HepG2 (cell line): ENCODE data around the gene CEACAM16. TPM values are rescaled to one million over a fixed set of nuclear protein-coding genes. Genes with fewer than 3 reads are reported as not detected.

Source experiments
- ATF6 ChIP-seq: sonication (generic); formaldehyde crosslinking; conservative IDR thresholded peaks from 2 replicates; pipeline ENCODE4 v1.4.0; 2020; ENCODE audit warnings: missing genetic modification reagents
- CAMTA2 ChIP-seq: sonication (generic); formaldehyde crosslinking; IDR thresholded peaks from 2 replicates; pipeline ENCODE4 v1.4.0; 2020; ENCODE audit warnings: mild to moderate bottlenecking, missing genetic modification reagents, borderline replicate concordance
- JUNB ChIP-seq: sonication (generic); formaldehyde crosslinking; IDR thresholded peaks from 2 replicates; pipeline ENCODE4 v1.8.0; 2022; ENCODE audit warnings: missing genetic modification reagents, mild to moderate bottlenecking, borderline replicate concordance
- KMT2A ChIP-seq: sonication (generic); formaldehyde crosslinking; IDR thresholded peaks from 2 replicates; pipeline ENCODE4 v1.4.0; 2020; ENCODE audit warnings: missing genetic modification reagents
- MZF1 ChIP-seq: sonication (generic); formaldehyde crosslinking; IDR thresholded peaks from 2 replicates; pipeline ENCODE4 v1.8.1; 2023; ENCODE audit warnings: mild to moderate bottlenecking, missing genetic modification reagents, borderline replicate concordance
- NFIC ChIP-seq: IDR thresholded peaks from 2 replicates; pipeline ENCODE4 v1.6.1; 2012; ENCODE audit warnings: mild to moderate bottlenecking, low read length, inconsistent platforms
- NFKB2 ChIP-seq: sonication (generic); formaldehyde crosslinking; IDR thresholded peaks from 2 replicates; pipeline ENCODE4 v1.4.0; 2020; ENCODE audit warnings: missing genetic modification reagents, borderline replicate concordance
- RARG ChIP-seq: sonication (generic); formaldehyde crosslinking; IDR thresholded peaks from 2 replicates; pipeline ENCODE4 v1.4.0; 2020; ENCODE audit warnings: low read depth, mild to moderate bottlenecking, missing genetic modification reagents
- SMAD9 ChIP-seq: sonication (generic); formaldehyde crosslinking; IDR thresholded peaks from 2 replicates; pipeline ENCODE4 v1.5.1; 2020; ENCODE audit warnings: mild to moderate bottlenecking, missing genetic modification reagents
- SNAPC2 ChIP-seq: sonication (generic); formaldehyde crosslinking; IDR thresholded peaks from 2 replicates; pipeline ENCODE4 v1.8.1; 2022; ENCODE audit warnings: mild to moderate bottlenecking, missing genetic modification reagents
- TSC22D2 ChIP-seq: sonication (generic); formaldehyde crosslinking; IDR thresholded peaks from 2 replicates; pipeline ENCODE4 v1.5.1; 2020; ENCODE audit warnings: missing genetic modification reagents, mild to moderate bottlenecking, borderline replicate concordance
- XBP1 ChIP-seq: sonication (generic); formaldehyde crosslinking; IDR thresholded peaks from 2 replicates; pipeline ENCODE4 v1.5.0; 2020; ENCODE audit warnings: missing genetic modification reagents
- ZNF263 ChIP-seq: sonication (generic); formaldehyde crosslinking; IDR thresholded peaks from 2 replicates; pipeline ENCODE4 v1.4.0; 2020; ENCODE audit warnings: missing genetic modification reagents
- ZNF383 ChIP-seq: sonication (generic); formaldehyde crosslinking; IDR thresholded peaks from 2 replicates; pipeline ENCODE4 v1.4.0; 2020; ENCODE audit warnings: missing genetic modification reagents, mild to moderate bottlenecking, borderline replicate concordance
- ZNF652 ChIP-seq: IDR thresholded peaks from 2 replicates; pipeline ENCODE4 v1.6.1; 2016; ENCODE audit warnings: low read depth, borderline replicate concordance
- ZNF800 ChIP-seq: sonication (generic); formaldehyde crosslinking; IDR thresholded peaks from 2 replicates; pipeline ENCODE4 v1.4.0; 2020; ENCODE audit warnings: missing genetic modification reagents
- polyA plus RNA-seq, 8 experiments: library from polyadenylated mRNA; depleted of rRNA in 3 of 8; stranded (reverse) in 7 of 8; unstranded in 1 of 8; fragments of >200 nt; fragmentation: Illumina TruSeq in 4 of 8; extraction: Trizol in 4 of 8; gene quantifications; 2 replicates each; pipeline versions ENCODE4 v1.2.1 to v1.2.3, GENCODE V29; 2011 to 2016; ENCODE audit warnings: low read depth in 4 of 8, missing spikeins in 1 of 8, mixed read lengths in 1 of 8; ENCODE audit not compliant: insufficient read depth in 1 of 8
- total RNA-seq, 5 experiments: library from RNA; depleted of rRNA; stranded (reverse); fragments of >200 nt; fragmentation: Illumina TruSeq; extraction: Trizol; gene quantifications; 2 replicates each; pipeline ENCODE4 v1.2.3, GENCODE V29; 2016; ENCODE audit warnings: low read depth in 1 of 5
- TF ChIP-seq, protein P1 (sequence below): sonication (generic); formaldehyde crosslinking; IDR thresholded peaks from 2 replicates; pipeline ENCODE4 v1.4.0; 2020; ENCODE audit warnings: missing genetic modification reagents, mild to moderate bottlenecking, borderline replicate concordance
- TF ChIP-seq, protein P2 (sequence below): fragments of 450-650 bp; IDR thresholded peaks from 2 replicates; pipeline ENCODE4 v1.6.1; 2016
- TF ChIP-seq, protein P3 (sequence below): sonication (generic); formaldehyde crosslinking; IDR thresholded peaks from 2 replicates; pipeline ENCODE4 v1.8.0; 2023; ENCODE audit warnings: mild to moderate bottlenecking, missing genetic modification reagents

CEACAM16 gene
- total and polyA plus RNA-seq, 2 of the 13 experiments (the other 11 are each of a cell fraction or from before 2014, with no cell fraction given) = not detected

DNA sequence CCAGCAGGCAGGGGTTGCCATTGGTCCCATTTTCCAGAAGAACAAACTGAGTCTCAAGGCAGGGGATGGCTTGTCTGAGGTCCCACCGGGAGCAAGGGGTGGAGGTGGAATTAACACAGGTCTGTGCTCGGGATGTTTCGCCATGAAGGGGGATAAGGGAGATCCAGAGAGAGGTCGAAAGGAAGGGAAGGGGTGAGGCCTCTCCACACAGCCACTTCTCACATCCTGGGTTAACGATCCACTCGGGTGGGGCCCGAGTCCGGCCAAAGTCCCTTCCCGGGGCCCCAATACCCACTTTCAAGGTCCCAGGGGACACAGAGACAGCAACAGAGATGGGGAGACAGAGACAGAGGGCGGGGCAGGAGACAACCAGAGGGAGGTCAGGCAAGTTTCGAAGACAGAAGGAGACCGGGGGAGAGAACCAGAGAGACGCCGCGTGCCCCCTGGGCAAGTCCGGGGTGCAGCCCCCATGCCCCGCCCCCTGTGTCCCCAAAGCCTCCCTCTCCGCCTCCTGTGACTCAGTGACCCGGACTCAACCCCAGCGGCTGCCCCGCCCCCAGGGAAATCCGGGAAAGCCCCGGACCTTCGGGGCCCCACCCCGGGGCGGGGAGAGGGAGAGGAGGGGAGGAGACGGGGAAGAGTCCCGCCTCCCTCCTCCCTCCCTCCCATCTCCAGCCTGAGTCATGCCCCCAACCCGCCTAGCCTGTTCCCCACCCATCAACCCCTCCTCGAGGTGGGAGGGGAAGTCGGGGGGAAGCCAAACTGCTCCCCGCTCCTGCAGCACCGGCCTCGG lies 48.2 kb downstream of the CEACAM16 start (continued):
- TF ChIP-seq SNAPC2 (peak; percentile 25; the same call in 1 of the 2 replicates), NFKB2 (CRISPR knock-in tag) (no peak; the same call in 1 of the 2 replicates), ZNF263 (no peak), ZNF383 (no peak), RARG (no peak), ATF6 (CRISPR knock-in tag) (no peak), CAMTA2 (no peak), TSC22D2 (CRISPR knock-in tag) (no peak), KMT2A (no peak), JUNB (no peak), MZF1 (CRISPR knock-in tag) (no peak), SMAD9 (CRISPR knock-in tag) (no peak), ZNF652 (CRISPR knock-in tag) (no peak), XBP1 (CRISPR knock-in tag) (no peak), ZNF800 (CRISPR knock-in tag) (no peak), NFIC (peak; percentile 25; the same call in 1 of the 2 replicates)
- TF ChIP-seq, protein P1, sequence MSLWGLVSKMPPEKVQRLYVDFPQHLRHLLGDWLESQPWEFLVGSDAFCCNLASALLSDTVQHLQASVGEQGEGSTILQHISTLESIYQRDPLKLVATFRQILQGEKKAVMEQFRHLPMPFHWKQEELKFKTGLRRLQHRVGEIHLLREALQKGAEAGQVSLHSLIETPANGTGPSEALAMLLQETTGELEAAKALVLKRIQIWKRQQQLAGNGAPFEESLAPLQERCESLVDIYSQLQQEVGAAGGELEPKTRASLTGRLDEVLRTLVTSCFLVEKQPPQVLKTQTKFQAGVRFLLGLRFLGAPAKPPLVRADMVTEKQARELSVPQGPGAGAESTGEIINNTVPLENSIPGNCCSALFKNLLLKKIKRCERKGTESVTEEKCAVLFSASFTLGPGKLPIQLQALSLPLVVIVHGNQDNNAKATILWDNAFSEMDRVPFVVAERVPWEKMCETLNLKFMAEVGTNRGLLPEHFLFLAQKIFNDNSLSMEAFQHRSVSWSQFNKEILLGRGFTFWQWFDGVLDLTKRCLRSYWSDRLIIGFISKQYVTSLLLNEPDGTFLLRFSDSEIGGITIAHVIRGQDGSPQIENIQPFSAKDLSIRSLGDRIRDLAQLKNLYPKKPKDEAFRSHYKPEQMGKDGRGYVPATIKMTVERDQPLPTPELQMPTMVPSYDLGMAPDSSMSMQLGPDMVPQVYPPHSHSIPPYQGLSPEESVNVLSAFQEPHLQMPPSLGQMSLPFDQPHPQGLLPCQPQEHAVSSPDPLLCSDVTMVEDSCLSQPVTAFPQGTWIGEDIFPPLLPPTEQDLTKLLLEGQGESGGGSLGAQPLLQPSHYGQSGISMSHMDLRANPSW (CRISPR knock-in tag) = no peak
- TF ChIP-seq, protein P2, sequence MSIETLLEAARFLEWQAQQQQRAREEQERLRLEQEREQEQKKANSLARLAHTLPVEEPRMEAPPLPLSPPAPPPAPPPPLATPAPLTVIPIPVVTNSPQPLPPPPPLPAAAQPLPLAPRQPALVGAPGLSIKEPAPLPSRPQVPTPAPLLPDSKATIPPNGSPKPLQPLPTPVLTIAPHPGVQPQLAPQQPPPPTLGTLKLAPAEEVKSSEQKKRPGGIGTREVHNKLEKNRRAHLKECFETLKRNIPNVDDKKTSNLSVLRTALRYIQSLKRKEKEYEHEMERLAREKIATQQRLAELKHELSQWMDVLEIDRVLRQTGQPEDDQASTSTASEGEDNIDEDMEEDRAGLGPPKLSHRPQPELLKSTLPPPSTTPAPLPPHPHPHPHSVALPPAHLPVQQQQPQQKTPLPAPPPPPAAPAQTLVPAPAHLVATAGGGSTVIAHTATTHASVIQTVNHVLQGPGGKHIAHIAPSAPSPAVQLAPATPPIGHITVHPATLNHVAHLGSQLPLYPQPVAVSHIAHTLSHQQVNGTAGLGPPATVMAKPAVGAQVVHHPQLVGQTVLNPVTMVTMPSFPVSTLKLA = no peak
- TF ChIP-seq, protein P3, sequence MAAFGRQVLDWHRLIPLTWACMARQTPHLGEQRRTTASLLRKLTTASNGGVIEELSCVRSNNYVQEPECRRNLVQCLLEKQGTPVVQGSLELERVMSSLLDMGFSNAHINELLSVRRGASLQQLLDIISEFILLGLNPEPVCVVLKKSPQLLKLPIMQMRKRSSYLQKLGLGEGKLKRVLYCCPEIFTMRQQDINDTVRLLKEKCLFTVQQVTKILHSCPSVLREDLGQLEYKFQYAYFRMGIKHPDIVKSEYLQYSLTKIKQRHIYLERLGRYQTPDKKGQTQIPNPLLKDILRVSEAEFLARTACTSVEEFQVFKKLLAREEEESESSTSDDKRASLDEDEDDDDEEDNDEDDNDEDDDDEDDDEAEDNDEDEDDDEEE (CRISPR knock-in tag) = no peak
